Right atrium auricular region (tissue), 2 donors: ENCODE data around the gene PLEKHO2. TPM values are rescaled to one million over a fixed set of nuclear protein-coding genes. Genes with fewer than 3 reads are reported as not detected.

Experiments used
- DNase-seq: peaks from one replicate; pipeline ENCODE4 v3.0.0-alpha.2; 2019; ENCODE audit warnings: low spot score
- H3K27ac ChIP-seq, 2 donors: fragments of 200-600 bp; sonication (generic); 1 replicate in 1 of 2; 2 replicates in 1 of 2; pipeline ENCODE4 v1.5.1; 2016 to 2019
- H3K27me3 ChIP-seq, 2 donors: fragments of 200-600 bp; sonication (generic); one replicate each; pipeline versions ENCODE4 v1.5.1 to v1.6.0; 2017 to 2019
- H3K36me3 ChIP-seq: fragments of 200-600 bp; sonication (generic); one replicate; pipeline ENCODE4 v1.5.1; 2016
- H3K4me1 ChIP-seq, 2 donors: fragments of 200-600 bp; sonication (generic); one replicate each; pipeline versions ENCODE4 v1.5.1 to v1.6.0; 2017 to 2019
- H3K4me3 ChIP-seq, 2 donors: fragments of 200-600 bp; sonication (generic); 1 replicate in 1 of 2; 2 replicates in 1 of 2; pipeline ENCODE4 v1.5.1; 2017 to 2019; ENCODE audit warnings: mild to moderate bottlenecking in 1 of 2, moderate library complexity in 1 of 2
- H3K9me3 ChIP-seq, 2 donors: fragments of 200-600 bp; sonication (generic); one replicate each; pipeline ENCODE4 v1.5.1; 2019
- CTCF ChIP-seq, 2 donors: fragments of 200-600 bp; sonication (generic); IDR thresholded peaks; one replicate each; pipeline ENCODE4 v1.5.1; 2019; ENCODE audit warnings: antibody characterized with exemption in 2 of 2
- total RNA-seq, 2 donors: library from RNA; depleted of rRNA; stranded (reverse); fragments of >200 nt; gene quantifications; one replicate each; pipeline ENCODE4 v1.1.0, GENCODE V29; 2016

Gene PLEKHO2
- total RNA-seq, 2 donors from 2014 or later = 6.3 to 19.4 TPM

GRCh38 chr15:64897345-64897985 is 55.8 kb downstream of the PLEKHO2 start:
- H3K4me1 ChIP-seq = peaks cover 9 to 59% of the 10 kb centered on the region in 2 donors

GRCh38 chr15:64898406-64898805 is 56.7 kb downstream of the PLEKHO2 start:
- H3K36me3 ChIP-seq = no peaks in the 10 kb centered on the region
- no peak overlapping the region for H3K4me3 ChIP-seq
- H3K9me3 ChIP-seq = peaks cover 7 to 15% of the 10 kb centered on the region in 2 donors
- H3K27me3 ChIP-seq = no peaks in the 10 kb centered on the region
- TF ChIP-seq CTCF (IDR thresholded peaks at IDR 0.05) = no peak
- no peak for DNase-seq
- H3K27ac ChIP-seq = peak overlapping the region; percentile 84 to 86
- H3K4me1 ChIP-seq = peaks cover 9 to 52% of the 10 kb centered on the region in 2 donors

More at GRCh38 chr15:64897345-64897985, 55.8 kb downstream of the PLEKHO2 start:
- TF ChIP-seq CTCF (IDR thresholded peaks at IDR 0.05) = no peak
- H3K36me3 ChIP-seq = no peaks in the 10 kb centered on the region
- H3K27ac ChIP-seq = peak overlapping the region; percentile 84 to 86
- peak; percentile 87 for DNase-seq
- H3K4me3 ChIP-seq = no peak overlapping the region
- H3K9me3 ChIP-seq = peaks cover 7 to 15% of the 10 kb centered on the region in 2 donors
- no peaks in the 10 kb centered on the region for H3K27me3 ChIP-seq

DNA sequence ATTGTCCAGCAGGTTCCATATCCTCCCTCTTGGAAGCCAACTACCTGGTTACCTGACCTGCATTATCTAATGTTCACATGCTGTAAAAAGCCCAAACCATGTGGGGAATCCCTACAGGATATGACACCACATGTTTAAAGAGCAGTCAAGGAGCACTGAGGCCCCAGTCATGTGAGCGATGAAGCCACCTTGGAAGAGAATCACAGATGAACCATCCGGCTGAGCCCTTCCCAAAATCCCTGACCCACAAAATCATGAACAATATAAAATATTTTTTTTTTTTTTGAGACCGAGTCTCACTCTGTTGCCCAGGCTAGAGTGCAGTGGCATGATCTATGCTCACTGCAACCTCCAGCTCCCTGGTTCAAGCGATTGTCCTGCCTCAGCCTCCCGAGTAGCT is 59.4 kb downstream of the PLEKHO2 start:
- Histone ChIP-seq H3K4me1 (peaks cover 0 to 32% of the 10 kb centered on the region in 2 donors), H3K4me3 (no peak overlapping the region), H3K27me3 (no peaks in the 10 kb centered on the region), H3K36me3 (no peaks in the 10 kb centered on the region), H3K27ac (no peak overlapping the region), H3K9me3 (peaks cover 7 to 15% of the 10 kb centered on the region in 2 donors)
- no peak for DNase-seq
- no peak for TF ChIP-seq CTCF (IDR thresholded peaks at IDR 0.05)

DNA sequence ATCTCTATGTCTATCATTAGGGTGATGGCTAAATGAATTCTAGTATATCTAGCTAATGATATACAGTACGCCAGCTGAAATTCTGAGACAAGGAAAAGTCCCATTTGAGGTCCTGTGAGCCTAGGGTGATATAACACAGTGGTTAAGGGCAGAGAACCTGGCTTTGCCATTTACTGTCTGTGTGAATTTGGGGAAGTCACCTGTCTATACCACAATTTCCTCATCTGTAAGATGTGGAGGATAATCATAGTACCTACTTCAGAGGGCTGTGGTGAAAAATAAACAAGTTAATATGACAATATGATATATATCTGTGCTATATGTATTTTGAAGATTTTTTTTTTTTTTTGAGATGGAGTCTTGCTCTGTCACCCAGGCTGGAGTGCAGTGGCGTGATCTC is 60.2 kb downstream of the PLEKHO2 start:
- no peak overlapping the region for H3K27ac ChIP-seq
- no peaks in the 10 kb centered on the region for H3K27me3 ChIP-seq
- H3K36me3 ChIP-seq = no peaks in the 10 kb centered on the region
- DNase-seq = no peak
- peaks cover 0 to 24% of the 10 kb centered on the region in 2 donors for H3K4me1 ChIP-seq
- H3K9me3 ChIP-seq = peaks cover 7 to 15% of the 10 kb centered on the region in 2 donors
- TF ChIP-seq CTCF (IDR thresholded peaks at IDR 0.05) = no peak
- no peak overlapping the region for H3K4me3 ChIP-seq

GRCh38 chr15:64902863-64903262 is 61.1 kb downstream of the PLEKHO2 start:
- H3K36me3 ChIP-seq = no peaks in the 10 kb centered on the region
- no peak for DNase-seq
- no peak overlapping the region for H3K4me3 ChIP-seq
- TF ChIP-seq CTCF (IDR thresholded peaks at IDR 0.05) = no peak
- no peak overlapping the region for H3K27ac ChIP-seq
- peaks cover 7 to 15% of the 10 kb centered on the region in 2 donors for H3K9me3 ChIP-seq
- peaks cover 0 to 15% of the 10 kb centered on the region in 2 donors for H3K4me1 ChIP-seq
- no peaks in the 10 kb centered on the region for H3K27me3 ChIP-seq
